ENCODE measurements around the gene ZSCAN10.

- TF ChIP-seq POLR2AphosphoS5 (IDR thresholded peaks at IDR 0.05) (no peak), CTCF (IDR thresholded peaks at IDR 0.05; ENCODE audit: poor library complexity, severe bottlenecking) (no peak), TAF1 (IDR thresholded peaks at IDR 0.05; ENCODE audit: low read depth) (no peak), EP300 (conservative IDR thresholded peaks at IDR 0.05; ENCODE audit: poor library complexity, severe bottlenecking) (no peak), REST (IDR thresholded peaks at IDR 0.05; ENCODE audit: borderline replicate concordance) (no peak), RAD21 (conservative IDR thresholded peaks at IDR 0.05) (no peak), EZH2 (IDR thresholded peaks at IDR 0.05; ENCODE audit: borderline replicate concordance, insufficient read depth, low read length, poor library complexity, severe bottlenecking) (no peak)
Observed at GRCh38 chr16:3042376-3042775, 56.7 kb downstream of the ZSCAN10 start.

Measured in neural cell (in vitro differentiated cells).